Suprapubic skin (tissue), 4 donors: Measurements from ENCODE around the gene CYP2E1. TPM values are rescaled to one million over a fixed set of nuclear protein-coding genes. Genes with fewer than 3 reads are reported as not detected.
"Not testable (repeated sequence)": the region's sequence is repeated elsewhere in the genome, so short reads cannot be mapped to it uniquely, and the experiment has no call there.

Experiments
- DNase-seq, 2 donors: peaks; one replicate each; pipeline ENCODE4 v3.0.0-alpha.2; 2019; ENCODE audit warnings: low spot score in 2 of 2
- H3K27ac ChIP-seq: fragments of 200-600 bp; sonication (generic); one replicate; pipeline ENCODE4 v1.5.1; 2019
- H3K27me3 ChIP-seq: fragments of 200-600 bp; sonication (generic); one replicate; pipeline ENCODE4 v1.5.1; 2019
- H3K36me3 ChIP-seq: fragments of 200-600 bp; sonication (generic); one replicate; pipeline ENCODE4 v1.5.1; 2019
- H3K4me1 ChIP-seq: fragments of 200-600 bp; sonication (generic); one replicate; pipeline ENCODE4 v1.5.1; 2019
- H3K4me3 ChIP-seq: fragments of 200-600 bp; sonication (generic); one replicate; pipeline ENCODE4 v1.5.1; 2019; ENCODE audit warnings: mild to moderate bottlenecking
- H3K9me3 ChIP-seq: fragments of 200-600 bp; sonication (generic); one replicate; pipeline ENCODE4 v1.5.1; 2019
- CTCF ChIP-seq, 2 donors: fragments of 200-600 bp in 1 of 2; fragments of 450-650 bp in 1 of 2; sonication (generic) in 1 of 2; IDR thresholded peaks; one replicate each; pipeline ENCODE4 v1.5.1; 2016 to 2019; ENCODE audit warnings: antibody characterized with exemption in 2 of 2, mild to moderate bottlenecking in 1 of 2, moderate library complexity in 1 of 2
- EP300 ChIP-seq: sonication (generic); formaldehyde crosslinking; IDR thresholded peaks from one replicate; pipeline ENCODE4 v1.6.1; 2017; ENCODE audit warnings: antibody characterized with exemption
- POLR2A ChIP-seq, 2 donors: fragments of 450-650 bp; IDR thresholded peaks; one replicate each; pipeline ENCODE4 v1.6.1; 2017; ENCODE audit warnings: antibody characterized with exemption in 2 of 2, mild to moderate bottlenecking in 2 of 2, moderate library complexity in 2 of 2
- POLR2AphosphoS5 ChIP-seq, 3 donors: sonication (generic); formaldehyde crosslinking; IDR thresholded peaks; one replicate each; pipeline ENCODE4 v1.6.1; 2017; ENCODE audit warnings: antibody characterized with exemption in 3 of 3
- WGBS: methylation state at CpG from one replicate; pipeline ENCODE4 v1.1.5; 2018; 5-methylcytosine and 5-hydroxymethylcytosine counted together
- total RNA-seq, 4 donors: library from RNA; depleted of rRNA; stranded (reverse); fragments of >200 nt; gene quantifications; one replicate each; pipeline ENCODE4 v1.1.0, GENCODE V29; 2016

The CYP2E1 gene
- total RNA-seq, 4 donors from 2014 or later = 4.5 to 28.0 (median 19.3) TPM

GRCh38 chr10:133511907-133512528 is 15.1 kb upstream of the CYP2E1 start:
- Histone ChIP-seq H3K36me3 (no peaks in the 10 kb centered on the region), H3K4me3 (no peak overlapping the region), H3K4me1 (no peaks in the 10 kb centered on the region), H3K9me3 (peaks cover 7% of the 10 kb centered on the region), H3K27me3 (no peaks in the 10 kb centered on the region), H3K27ac (no peak overlapping the region)
- TF ChIP-seq CTCF (IDR thresholded peaks at IDR 0.05) = no peak
- no peak for TF ChIP-seq POLR2AphosphoS5 (IDR thresholded peaks at IDR 0.05)
- TF ChIP-seq POLR2A (IDR thresholded peaks at IDR 0.05) = no peak
- no peak for TF ChIP-seq EP300
- WGBS = 57% methylated on average over 4 of the region's 4 CpGs
- DNase-seq = no peak

- peaks cover 7% of the 10 kb centered on the region for H3K4me1 ChIP-seq
- 78% methylated on average over 4 of the region's 4 CpGs for WGBS
- H3K27ac ChIP-seq = no peak overlapping the region
- TF ChIP-seq CTCF (IDR thresholded peaks at IDR 0.05) = no peak
- TF ChIP-seq EP300 = no peak
- TF ChIP-seq POLR2A (IDR thresholded peaks at IDR 0.05) = no peak
- no peak for TF ChIP-seq POLR2AphosphoS5 (IDR thresholded peaks at IDR 0.05)
- H3K4me3 ChIP-seq = no peak overlapping the region
- no peaks in the 10 kb centered on the region for H3K9me3 ChIP-seq
- no peaks in the 10 kb centered on the region for H3K27me3 ChIP-seq
- DNase-seq = no peak
- no peaks in the 10 kb centered on the region for H3K36me3 ChIP-seq
These were observed 11.7 kb upstream of the CYP2E1 start for GRCh38 chr10:133515471-133515870.

- Histone ChIP-seq H3K4me3 (no peak overlapping the region), H3K9me3 (no peaks in the 10 kb centered on the region), H3K27ac (no peak overlapping the region), H3K27me3 (no peaks in the 10 kb centered on the region), H3K36me3 (no peaks in the 10 kb centered on the region), H3K4me1 (peaks cover 9% of the 10 kb centered on the region)
- TF ChIP-seq POLR2AphosphoS5 (IDR thresholded peaks at IDR 0.05) (no peak), EP300 (no peak), CTCF (IDR thresholded peaks at IDR 0.05) (no peak), POLR2A (IDR thresholded peaks at IDR 0.05) (no peak)
- WGBS = 70% methylated on average over 4 of the region's 4 CpGs
- no peak for DNase-seq
These were observed 11.1 kb upstream of the CYP2E1 start for GRCh38 chr10:133516057-133516456.

GRCh38 chr10:133518517-133518916 is 8.6 kb upstream of the CYP2E1 start:
- H3K27me3 ChIP-seq, H3K9me3 ChIP-seq, H3K36me3 ChIP-seq, DNase-seq, H3K4me1 ChIP-seq, H3K4me3 ChIP-seq, H3K27ac ChIP-seq: not testable (repeated sequence)
- 88% methylated on average over 5 of the region's 5 CpGs for WGBS

GRCh38 chr10:133520193-133520738 is 6.9 kb upstream of the CYP2E1 start:
- peak overlapping the region; percentile 44 for H3K4me3 ChIP-seq
- H3K4me1 ChIP-seq = peaks cover 9% of the 10 kb centered on the region
- no peaks in the 10 kb centered on the region for H3K27me3 ChIP-seq
- peak; percentile 81 to 86 for DNase-seq
- H3K36me3 ChIP-seq = no peaks in the 10 kb centered on the region
- H3K27ac ChIP-seq = no peak overlapping the region
- no peak for TF ChIP-seq EP300
- peak; percentile 57 to 90 for TF ChIP-seq CTCF (IDR thresholded peaks at IDR 0.05)
- no peak for TF ChIP-seq POLR2AphosphoS5 (IDR thresholded peaks at IDR 0.05)
- WGBS = 1% methylated on average over 21 of the region's 33 CpGs
- no peaks in the 10 kb centered on the region for H3K9me3 ChIP-seq
